ENCODE measurements around the gene GRIPAP1. TPM values are rescaled to one million over a fixed set of nuclear protein-coding genes. Genes with fewer than 3 reads are reported as not detected.

The GRIPAP1 gene
- total RNA-seq, 2 donors from 2014 or later = 32.0 to 36.9 TPM

DNA sequence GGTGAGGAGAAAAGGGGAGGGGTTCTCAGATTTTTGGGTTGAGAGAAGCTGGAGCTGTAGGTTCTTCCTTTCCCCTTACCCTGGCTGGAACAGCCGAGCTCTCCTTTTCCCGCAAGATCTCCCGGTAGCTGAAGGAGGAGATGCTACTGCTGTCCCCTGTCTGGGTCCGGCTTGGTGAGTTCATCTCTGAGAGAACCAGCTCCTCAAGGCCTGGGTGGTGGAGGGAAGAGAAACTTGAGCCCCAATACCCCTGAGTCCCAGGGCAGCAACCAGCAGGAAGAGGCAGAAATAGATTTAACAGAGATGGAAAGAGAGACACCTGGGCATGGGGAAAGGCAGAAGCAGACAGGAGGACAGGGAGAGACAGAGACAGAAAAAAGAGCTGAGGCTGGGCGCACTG lies 23.8 kb downstream of the GRIPAP1 start:
- no peaks in the 10 kb centered on the region for H3K4me1 ChIP-seq
- H3K4me3 ChIP-seq = no peak overlapping the region
- no peak overlapping the region for H3K27ac ChIP-seq
- H3K9me3 ChIP-seq = no peaks in the 10 kb centered on the region
- no peak overlapping the region for H3K9ac ChIP-seq (ENCODE audit: low read depth in 2 of 2, low read length in 2 of 2)
- no peaks in the 10 kb centered on the region for H3K27me3 ChIP-seq
- intact Hi-C loops (cut with DNase I) = no loop called here
- no peaks in the 10 kb centered on the region for H3K36me3 ChIP-seq
- DNase-seq = no peak
- TF ChIP-seq, protein P1, sequence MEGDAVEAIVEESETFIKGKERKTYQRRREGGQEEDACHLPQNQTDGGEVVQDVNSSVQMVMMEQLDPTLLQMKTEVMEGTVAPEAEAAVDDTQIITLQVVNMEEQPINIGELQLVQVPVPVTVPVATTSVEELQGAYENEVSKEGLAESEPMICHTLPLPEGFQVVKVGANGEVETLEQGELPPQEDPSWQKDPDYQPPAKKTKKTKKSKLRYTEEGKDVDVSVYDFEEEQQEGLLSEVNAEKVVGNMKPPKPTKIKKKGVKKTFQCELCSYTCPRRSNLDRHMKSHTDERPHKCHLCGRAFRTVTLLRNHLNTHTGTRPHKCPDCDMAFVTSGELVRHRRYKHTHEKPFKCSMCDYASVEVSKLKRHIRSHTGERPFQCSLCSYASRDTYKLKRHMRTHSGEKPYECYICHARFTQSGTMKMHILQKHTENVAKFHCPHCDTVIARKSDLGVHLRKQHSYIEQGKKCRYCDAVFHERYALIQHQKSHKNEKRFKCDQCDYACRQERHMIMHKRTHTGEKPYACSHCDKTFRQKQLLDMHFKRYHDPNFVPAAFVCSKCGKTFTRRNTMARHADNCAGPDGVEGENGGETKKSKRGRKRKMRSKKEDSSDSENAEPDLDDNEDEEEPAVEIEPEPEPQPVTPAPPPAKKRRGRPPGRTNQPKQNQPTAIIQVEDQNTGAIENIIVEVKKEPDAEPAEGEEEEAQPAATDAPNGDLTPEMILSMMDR (IDR thresholded peaks at IDR 0.05) = no peak

DNA sequence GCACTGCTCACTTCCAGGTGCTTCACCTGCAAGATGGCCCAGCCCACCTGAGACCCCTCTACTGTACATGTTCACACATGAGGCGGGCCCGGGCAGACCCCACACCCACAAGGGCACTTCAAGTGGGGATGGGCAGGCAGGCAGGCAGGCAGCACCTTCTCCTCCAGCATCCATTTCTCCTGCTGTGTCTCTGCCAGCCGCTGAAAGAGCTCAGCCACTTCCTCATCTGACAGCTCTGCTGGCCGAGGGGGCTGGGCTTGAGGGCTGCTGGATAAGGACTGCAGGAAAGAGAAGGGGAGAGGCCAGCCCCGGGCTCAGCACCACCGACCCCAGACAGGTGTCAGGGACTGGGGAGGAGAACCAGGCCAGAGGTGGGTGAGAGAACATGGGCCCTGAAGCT lies 26.0 kb downstream of the GRIPAP1 start:
- H3K4me3 ChIP-seq = no peak overlapping the region
- H3K36me3 ChIP-seq = no peaks in the 10 kb centered on the region
- H3K9ac ChIP-seq (ENCODE audit: low read depth in 2 of 2, low read length in 2 of 2) = no peak overlapping the region
- TF ChIP-seq, protein P1 (IDR thresholded peaks at IDR 0.05) = no peak
- H3K27ac ChIP-seq = no peak overlapping the region
- intact Hi-C loops (cut with DNase I) = no loop called here
- H3K4me1 ChIP-seq = no peaks in the 10 kb centered on the region
- H3K27me3 ChIP-seq = no peaks in the 10 kb centered on the region
- no peak for DNase-seq
- no peaks in the 10 kb centered on the region for H3K9me3 ChIP-seq

GRCh38 chrX:48975541-48975940 lies 26.5 kb downstream of the GRIPAP1 start:
- no peak overlapping the region for H3K27ac ChIP-seq
- TF ChIP-seq, protein P1 (IDR thresholded peaks at IDR 0.05) = no peak
- no peak overlapping the region for H3K4me3 ChIP-seq
- no peak for DNase-seq
- H3K36me3 ChIP-seq = no peaks in the 10 kb centered on the region
- H3K4me1 ChIP-seq = no peaks in the 10 kb centered on the region
- intact Hi-C loops (cut with DNase I) = no loop called here
- no peaks in the 10 kb centered on the region for H3K27me3 ChIP-seq
- no peaks in the 10 kb centered on the region for H3K9me3 ChIP-seq
- H3K9ac ChIP-seq (ENCODE audit: low read depth in 2 of 2, low read length in 2 of 2) = no peak overlapping the region

GRCh38 chrX:48975041-48975440 lies 27.0 kb downstream of the GRIPAP1 start:
- intact Hi-C loops (cut with DNase I) = no loop called here
- Histone ChIP-seq H3K9me3 (no peaks in the 10 kb centered on the region), H3K27ac (no peak overlapping the region), H3K27me3 (no peaks in the 10 kb centered on the region), H3K9ac (ENCODE audit: low read depth in 2 of 2, low read length in 2 of 2) (no peak overlapping the region), H3K4me3 (no peak overlapping the region), H3K4me1 (no peaks in the 10 kb centered on the region), H3K36me3 (no peaks in the 10 kb centered on the region)
- TF ChIP-seq, protein P1 (IDR thresholded peaks at IDR 0.05) = no peak
- no peak for DNase-seq

- no peak for DNase-seq
- Histone ChIP-seq H3K9me3 (no peaks in the 10 kb centered on the region), H3K9ac (ENCODE audit: low read depth in 2 of 2, low read length in 2 of 2) (no peak overlapping the region), H3K36me3 (no peaks in the 10 kb centered on the region), H3K4me3 (no peak overlapping the region), H3K27ac (no peak overlapping the region), H3K27me3 (no peaks in the 10 kb centered on the region), H3K4me1 (no peaks in the 10 kb centered on the region)
- intact Hi-C loops (cut with DNase I) = loop anchor here (5.0 kb wide), 1 partner anchor 63 kb away; no protein-coding TSS in a partner anchor
- TF ChIP-seq, protein P1 (IDR thresholded peaks at IDR 0.05) = no peak
Measured at GRCh38 chrX:48974574-48974973, 27.5 kb downstream of the GRIPAP1 start.

All from colonic mucosa (tissue), 4 donors.